H9 (cell line): ENCODE results near the gene MYBPC2. TPM values are rescaled to one million over a fixed set of nuclear protein-coding genes. Genes with fewer than 3 reads are reported as not detected.
A peak's percentile ranks its signal among the peaks of the same experiment; 100 is the strongest.

Source experiments
- DNase-seq: peaks from one replicate; pipeline ENCODE4 v3.0.0-alpha.2; 2017
- H2AFZ ChIP-seq: one replicate; pipeline ENCODE4 v1.6.1; 2013; ENCODE audit warnings: mild to moderate bottlenecking, low read length, control low read depth, moderate library complexity
- H2AK5ac ChIP-seq: 2 replicates; pipeline ENCODE4 v1.6.1; 2013; ENCODE audit warnings: low read length, control low read depth, mixed read lengths; ENCODE audit not compliant: insufficient read length
- H2BK120ac ChIP-seq: one replicate; pipeline ENCODE4 v1.6.1; 2013; ENCODE audit warnings: low read depth, mild to moderate bottlenecking, low read length, control low read depth, inconsistent platforms; ENCODE audit not compliant: poor library complexity, severe bottlenecking
- H2BK12ac ChIP-seq: 2 replicates; pipeline ENCODE4 v1.6.1; 2013; ENCODE audit warnings: low read length, control low read depth, mixed read lengths, low read depth; ENCODE audit not compliant: insufficient read length
- H2BK15ac ChIP-seq: 2 replicates; pipeline ENCODE4 v1.6.1; 2013; ENCODE audit warnings: low read depth, low read length, control low read depth
- H2BK20ac ChIP-seq: one replicate; pipeline ENCODE4 v1.6.1; 2013; ENCODE audit warnings: low read depth, mild to moderate bottlenecking, low read length, control low read depth, inconsistent platforms; ENCODE audit not compliant: poor library complexity, severe bottlenecking
- H2BK5ac ChIP-seq: 2 replicates; pipeline ENCODE4 v1.6.1; 2013; ENCODE audit warnings: low read length, control low read depth, mixed read lengths; ENCODE audit not compliant: insufficient read length
- H3K14ac ChIP-seq: 2 replicates; pipeline ENCODE4 v1.6.1; 2013; ENCODE audit warnings: low read length, control low read depth; ENCODE audit not compliant: insufficient read depth
- H3K18ac ChIP-seq: 2 replicates; pipeline ENCODE4 v1.6.1; 2013; ENCODE audit warnings: low read depth, mild to moderate bottlenecking, mixed read lengths, low read length, control low read depth; ENCODE audit not compliant: insufficient read length
- H3K23ac ChIP-seq: 2 replicates; pipeline ENCODE4 v1.6.1; 2013; ENCODE audit warnings: low read length, control low read depth, mixed read lengths, low read depth; ENCODE audit not compliant: insufficient read length
- H3K23me2 ChIP-seq: 2 replicates; pipeline ENCODE4 v1.6.1; 2013; ENCODE audit warnings: low read depth, mild to moderate bottlenecking, mixed read lengths, low read length, control low read depth; ENCODE audit not compliant: insufficient read length, poor library complexity, severe bottlenecking
- H3K27ac ChIP-seq: 2 replicates; pipeline ENCODE4 v1.5.1; 2013; ENCODE audit warnings: low read length, control low read depth, mixed read lengths, low read depth; ENCODE audit not compliant: insufficient read length
- H3K27me3 ChIP-seq: 2 replicates; pipeline ENCODE4 v1.6.1; 2013; ENCODE audit warnings: low read length, control low read depth, inconsistent platforms; ENCODE audit not compliant: insufficient read depth
- H3K4ac ChIP-seq: 2 replicates; pipeline ENCODE4 v1.6.1; 2013; ENCODE audit warnings: low read depth, mild to moderate bottlenecking, control low read depth, inconsistent platforms, low read length, moderate library complexity
- H3K4me1 ChIP-seq: 2 replicates; pipeline ENCODE4 v1.6.1; 2013; ENCODE audit warnings: low read length, control low read depth, inconsistent platforms; ENCODE audit not compliant: insufficient read depth
- H3K4me2 ChIP-seq: 2 replicates; pipeline ENCODE4 v1.6.1; 2013; ENCODE audit warnings: low read length, control low read depth, mixed read lengths; ENCODE audit not compliant: insufficient read length, insufficient read depth
- H3K56ac ChIP-seq: 2 replicates; pipeline ENCODE4 v1.6.1; 2013; ENCODE audit warnings: low read depth, mild to moderate bottlenecking, mixed read lengths, low read length, control low read depth; ENCODE audit not compliant: insufficient read length
- H3K79me1 ChIP-seq: 2 replicates; pipeline ENCODE4 v1.6.1; 2013; ENCODE audit warnings: low read depth, mild to moderate bottlenecking, moderate library complexity, low read length, control low read depth, inconsistent platforms; ENCODE audit not compliant: insufficient read depth, poor library complexity, severe bottlenecking
- H3K79me2 ChIP-seq: 2 replicates; pipeline ENCODE4 v1.6.1; 2013; ENCODE audit warnings: low read length, control low read depth, inconsistent platforms; ENCODE audit not compliant: insufficient read depth
- H3K9ac ChIP-seq: 2 replicates; pipeline ENCODE4 v1.6.1; 2013; ENCODE audit warnings: low read length, control low read depth, mixed read lengths; ENCODE audit not compliant: insufficient read length; ENCODE audit errors: extremely low read depth
- H3K9me3 ChIP-seq: one replicate; pipeline ENCODE4 v1.6.1; 2013; ENCODE audit warnings: low read depth, low read length, inconsistent platforms; ENCODE audit not compliant: control insufficient read depth
- H3T11ph ChIP-seq: one replicate; pipeline ENCODE4 v1.6.1; 2013; ENCODE audit warnings: mild to moderate bottlenecking, low read length, control low read depth, inconsistent platforms
- H4K20me1 ChIP-seq: one replicate; pipeline ENCODE4 v1.6.1; 2013; ENCODE audit not compliant: control insufficient read depth, insufficient read length, insufficient read depth
- H4K5ac ChIP-seq: 2 replicates; pipeline ENCODE4 v1.6.1; 2013; ENCODE audit warnings: low read depth, mild to moderate bottlenecking, mixed read lengths, low read length, control low read depth; ENCODE audit not compliant: insufficient read length
- H4K8ac ChIP-seq: replicated peaks from 2 replicates; pipeline ENCODE4 v1.6.1; 2013; ENCODE audit warnings: low read length, control low read depth, mixed read lengths, low read depth; ENCODE audit not compliant: insufficient read length
- H4K91ac ChIP-seq: 2 replicates; pipeline ENCODE4 v1.6.1; 2013; ENCODE audit warnings: low read depth, mild to moderate bottlenecking, moderate library complexity, mixed read lengths, low read length, control low read depth; ENCODE audit not compliant: insufficient read length
- H3K27ac Mint-ChIP-seq, 3 experiments: 2 replicates in 2 of 3; 3 replicates in 1 of 3; pipeline ENCODE4 v1.8.0; 2020 to 2021; ENCODE audit warnings: mixed read lengths in 3 of 3, mild to moderate bottlenecking in 1 of 3, moderate library complexity in 1 of 3
- H3K27me3 Mint-ChIP-seq: 2 replicates; pipeline ENCODE4 v1.8.0; 2021; ENCODE audit warnings: low read depth, mild to moderate bottlenecking, moderate library complexity, mixed read lengths
- H3K36me3 Mint-ChIP-seq, 3 experiments: 2 replicates in 2 of 3; 3 replicates in 1 of 3; pipeline ENCODE4 v1.8.0; 2020 to 2021; ENCODE audit warnings: low read depth in 3 of 3, mixed read lengths in 3 of 3; ENCODE audit not compliant: insufficient read depth in 1 of 3
- H3K4me1 Mint-ChIP-seq, 2 experiments: 2 replicates each; pipeline ENCODE4 v1.8.0; 2020; ENCODE audit warnings: mixed read lengths in 2 of 2
- H3K4me3 Mint-ChIP-seq, 2 experiments: 2 replicates in 1 of 2; 3 replicates in 1 of 2; pipeline ENCODE4 v1.8.0; 2020 to 2021; ENCODE audit warnings: mild to moderate bottlenecking in 2 of 2, mixed read lengths in 2 of 2, moderate library complexity in 1 of 2
- H3K9me3 Mint-ChIP-seq, 2 experiments: 2 replicates in 1 of 2; 3 replicates in 1 of 2; pipeline ENCODE4 v1.8.0; 2020; ENCODE audit warnings: mild to moderate bottlenecking in 2 of 2, mixed read lengths in 2 of 2, moderate library complexity in 1 of 2
- CTCF ChIP-seq: fragments of 200-600 bp; sonication (generic); conservative IDR thresholded peaks from 3 replicates; pipeline ENCODE4 v1.8.0; 2021; ENCODE audit warnings: antibody characterized with exemption, mild to moderate bottlenecking
- WGBS: extraction: QIAGEN DNeasy Blood & Tissue Kit; methylation state at CpG from one replicate; pipeline ENCODE4 v1.1.7; 2013; ENCODE audit warnings: missing lambda C conversion rate, low lambda C conversion rate, mixed read lengths; ENCODE audit not compliant: insufficient read length; ENCODE audit errors: extremely low coverage; 5-methylcytosine and 5-hydroxymethylcytosine counted together
- total RNA-seq: library from RNA; stranded (reverse); gene quantifications from 2 replicates; pipeline ENCODE4 v1.2.1, GENCODE V29; 2021

The MYBPC2 gene
- total RNA-seq, 1 experiment from 2014 or later: 4.9 TPM

- no peak within 1 kb of the TSS for H3K27ac ChIP-seq
- H3K23me2 ChIP-seq: peaks cover 14% of the 10 kb centered on the region
- Mint-ChIP-seq H3K27me3 (no peaks in the 10 kb centered on the region; the same call in 1 of the 2 replicates), H3K27ac (peak within 1 kb of the TSS; percentile 96 to 99 (median 99)), H3K4me1 (peaks cover 15 to 17% of the 10 kb centered on the region in 2 experiments), H3K9me3 (no peaks in the 10 kb centered on the region; a peak in 2 of 5 replicates), H3K36me3 (peaks cover 42 to 62% (median 52%) of the 10 kb centered on the region in 3 experiments), H3K4me3 (peak within 1 kb of the TSS; percentile 94)
- peaks cover 8% of the 10 kb centered on the region for H3K79me1 ChIP-seq
- no peaks in the 10 kb centered on the region for H3K4me1 ChIP-seq
- H4K8ac ChIP-seq: no peak within 1 kb of the TSS
- H2BK5ac ChIP-seq: no peak within 1 kb of the TSS
- no peak within 1 kb of the TSS for H2BK120ac ChIP-seq
- no peak within 1 kb of the TSS for H3K23ac ChIP-seq
- no peak within 1 kb of the TSS for H4K5ac ChIP-seq
- peak within 1 kb of the TSS; percentile 96 for H3K14ac ChIP-seq
- no CpG with 5 or more reads among the region's 78 CpGs for WGBS
- DNase-seq: peak; percentile 98
- no peak for TF ChIP-seq CTCF
- H3K79me2 ChIP-seq: peaks cover 12% of the 10 kb centered on the region; the same call in 1 of the 2 replicates
- no peak within 1 kb of the TSS for H2BK12ac ChIP-seq
- peak within 1 kb of the TSS; percentile 95 for H3K18ac ChIP-seq
- H4K20me1 ChIP-seq: no peaks in the 10 kb centered on the region
- H2BK20ac ChIP-seq: no peak within 1 kb of the TSS
- H2AK5ac ChIP-seq: no peak within 1 kb of the TSS
- no peaks in the 10 kb centered on the region for H3K9me3 ChIP-seq
- no peak within 1 kb of the TSS for H2AFZ ChIP-seq
- no peak within 1 kb of the TSS for H4K91ac ChIP-seq
- peak within 1 kb of the TSS; percentile 99 for H3K4me2 ChIP-seq
- no peak within 1 kb of the TSS for H3K4ac ChIP-seq
- H3K9ac ChIP-seq: peak within 1 kb of the TSS; percentile 86
- no peaks in the 10 kb centered on the region for H3K27me3 ChIP-seq
- no peak within 1 kb of the TSS for H3T11ph ChIP-seq
- H3K56ac ChIP-seq: no peak within 1 kb of the TSS
- H2BK15ac ChIP-seq: no peak within 1 kb of the TSS
Measured at GRCh38 chr19:50383852-50384684, 48.6 kb upstream of the MYBPC2 start, which contains the start of gene POLD1. TSS of gene POLD1 (plus strand) at chr19:50384347. CDS start at chr19:50398852, 14,505 bp downstream.
